Raji (cell line): ENCODE results near the gene TERT.

Experiments used
- POLR2A ChIP-seq: IDR thresholded peaks from 2 replicates; pipeline ENCODE4 v1.6.1; 2011; ENCODE audit warnings: low read depth, low read length, control low read depth; ENCODE audit not compliant: insufficient read depth

Gene TERT

GRCh38 chr5:1240496-1241260 lies 54.2 kb downstream of the TERT start:
- TF ChIP-seq POLR2A: no peak

GRCh38 chr5:1239505-1240251 lies 55.2 kb downstream of the TERT start:
- TF ChIP-seq POLR2A: no peak

DNA sequence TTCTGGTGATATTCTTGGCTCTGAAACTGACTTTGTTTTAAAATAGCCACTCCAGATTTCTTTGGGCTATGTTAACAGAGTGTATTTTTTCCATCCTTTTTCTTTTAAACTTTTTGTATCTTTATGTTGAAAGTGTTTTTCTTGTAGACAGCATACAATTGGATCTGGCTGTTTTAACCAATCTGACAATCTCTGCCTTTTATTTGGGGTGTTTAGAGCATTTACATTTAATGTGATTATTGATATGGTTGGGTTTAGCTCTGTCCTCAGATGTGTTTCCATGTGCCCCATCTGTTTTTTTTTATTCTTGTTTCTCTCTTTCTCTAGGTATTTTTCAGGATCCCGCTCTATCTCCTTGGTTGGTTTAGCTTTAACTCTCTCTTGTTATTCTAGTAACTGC lies 59.0 kb downstream of the TERT start:
- no peak for TF ChIP-seq POLR2A

GRCh38 chr5:1235379-1235778 lies 59.5 kb downstream of the TERT start:
- no peak for TF ChIP-seq POLR2A

DNA sequence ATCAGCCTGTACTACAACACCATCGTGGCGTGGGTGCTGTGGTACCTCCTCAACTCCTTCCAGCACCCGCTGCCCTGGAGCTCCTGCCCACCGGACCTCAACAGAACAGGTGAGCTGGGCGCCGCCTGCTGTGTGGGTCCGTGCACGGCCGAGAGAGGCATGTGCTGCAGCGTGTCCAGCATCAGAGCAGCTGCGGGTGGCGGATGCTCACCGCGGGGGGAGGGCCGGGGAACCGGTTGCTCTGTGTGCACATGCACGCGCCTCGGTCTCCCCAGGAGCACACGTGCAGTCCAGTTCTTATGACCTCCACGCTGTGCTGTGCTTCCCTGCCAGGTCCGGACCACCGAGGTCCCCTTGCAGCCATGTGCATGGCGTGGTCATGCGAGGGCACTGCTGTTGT lies 62.1 kb downstream of the TERT start:
- TF ChIP-seq POLR2A: no peak

- no peak for TF ChIP-seq POLR2A
These were observed 63.4 kb downstream of the TERT start for GRCh38 chr5:1231354-1231905.

DNA sequence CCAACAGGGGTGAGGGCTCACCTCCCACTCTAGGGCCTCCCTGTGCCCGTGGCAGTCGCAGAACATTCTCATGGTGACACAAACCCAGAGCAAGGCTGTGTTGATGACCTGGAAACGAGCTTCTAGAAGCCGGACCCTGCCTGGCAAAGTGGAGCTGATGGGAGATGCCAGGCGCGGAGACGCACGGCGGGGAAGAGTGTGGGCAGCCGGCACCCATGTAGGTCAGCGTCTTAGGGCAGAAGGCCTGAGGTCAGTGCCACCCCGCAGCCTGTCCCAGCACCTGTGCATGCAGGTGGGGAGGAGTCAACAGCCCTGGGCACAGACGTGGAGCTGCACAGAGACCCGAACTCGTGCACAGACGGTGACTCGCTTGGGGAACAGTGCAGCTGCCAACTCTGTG lies 64.3 kb downstream of the TERT start:
- TF ChIP-seq POLR2A: no peak

DNA sequence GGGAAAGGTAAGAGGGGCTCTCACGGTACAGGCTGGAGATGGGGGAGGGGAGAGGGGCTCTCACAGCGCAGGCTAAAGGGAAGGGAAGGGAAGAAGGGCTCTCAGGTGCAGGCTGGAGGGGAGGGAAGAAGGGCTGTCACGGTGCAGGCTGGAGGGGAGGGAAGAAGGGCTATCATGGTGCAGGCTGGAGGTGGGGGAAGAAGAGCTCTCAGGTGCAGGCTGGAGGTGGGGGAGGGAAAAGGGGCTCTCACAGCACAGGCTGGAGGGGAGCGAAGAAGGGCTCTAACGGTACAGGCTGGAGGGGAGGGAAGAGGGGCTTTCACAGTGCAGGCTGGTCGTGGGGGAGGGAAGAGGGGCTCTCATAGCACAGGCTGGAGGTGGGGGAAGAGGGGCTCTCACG lies 65.0 kb downstream of the TERT start:
- no peak for TF ChIP-seq POLR2A

DNA sequence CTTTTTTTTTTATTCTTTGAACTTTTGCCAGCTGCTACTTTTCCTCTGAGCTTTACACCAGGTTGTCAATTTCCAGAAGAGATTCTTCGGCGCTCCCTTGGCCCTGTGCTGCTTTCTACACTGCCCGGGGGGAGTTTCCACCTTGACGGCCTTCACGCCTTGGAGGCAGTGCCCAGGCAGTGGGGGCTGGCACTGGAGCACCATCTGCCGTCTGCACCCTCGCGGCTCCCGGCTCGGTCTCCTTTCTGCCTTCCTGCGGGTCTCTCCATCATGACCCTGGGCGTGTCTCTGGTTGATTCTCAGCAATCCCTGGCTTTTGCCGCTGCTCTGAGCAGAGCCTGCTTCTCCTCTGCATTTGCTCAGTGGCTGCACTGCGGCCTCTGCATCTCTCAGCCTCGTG lies 66.7 kb downstream of the TERT start:
- no peak for TF ChIP-seq POLR2A

- TF ChIP-seq POLR2A: no peak
These were observed 67.2 kb downstream of the TERT start for GRCh38 chr5:1227667-1228066.

GRCh38 chr5:1226839-1227581 lies 67.9 kb downstream of the TERT start:
- no peak for TF ChIP-seq POLR2A

DNA sequence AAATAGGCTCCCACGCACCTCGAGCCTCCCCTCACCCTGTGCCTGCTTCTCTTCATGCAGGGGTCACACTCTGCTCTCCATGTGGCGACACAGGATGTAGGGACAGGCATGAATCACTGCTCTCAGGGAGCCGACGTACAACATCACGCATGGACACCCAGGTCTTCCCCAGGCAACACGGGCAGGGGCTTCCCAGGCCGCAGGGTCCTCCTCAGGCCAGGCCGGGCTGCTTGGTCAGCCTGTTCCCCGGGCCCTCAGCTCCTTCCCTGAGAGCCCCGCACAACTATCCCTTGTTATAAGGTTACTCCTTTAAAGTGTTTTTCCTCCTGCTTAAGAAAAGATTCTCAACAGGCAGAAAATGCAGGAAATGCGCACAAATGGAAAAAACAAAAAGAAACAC lies 68.6 kb downstream of the TERT start:
- TF ChIP-seq POLR2A: no peak

GRCh38 chr5:1225081-1225480 lies 69.8 kb downstream of the TERT start, which contains the start of gene SLC6A18:
SLC6A18 (plus strand) TSS chr5:1225381; CDS start chr5:1225478, 97 bp downstream.
- TF ChIP-seq POLR2A: no peak

DNA sequence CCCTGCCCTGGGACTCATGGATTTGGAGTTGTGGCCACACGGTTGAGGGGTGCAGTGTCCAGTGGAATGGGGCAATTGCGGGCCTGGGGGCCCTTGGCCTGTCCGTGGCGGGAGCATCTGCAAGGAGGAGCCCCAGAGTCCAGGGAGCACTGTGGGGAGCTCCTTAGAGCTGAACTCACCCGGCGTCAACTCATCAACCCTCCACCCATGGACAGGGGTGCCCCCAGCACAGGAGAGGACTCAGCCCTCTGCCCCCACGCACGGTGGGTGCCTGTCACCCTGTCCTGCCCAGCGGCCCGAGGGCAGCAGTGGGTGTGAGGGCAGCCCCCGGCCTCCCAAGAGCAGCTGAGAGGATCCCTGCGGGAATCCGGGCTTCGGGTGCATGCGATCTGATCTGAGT lies 70.2 kb downstream of the TERT start:
- no peak for TF ChIP-seq POLR2A

DNA sequence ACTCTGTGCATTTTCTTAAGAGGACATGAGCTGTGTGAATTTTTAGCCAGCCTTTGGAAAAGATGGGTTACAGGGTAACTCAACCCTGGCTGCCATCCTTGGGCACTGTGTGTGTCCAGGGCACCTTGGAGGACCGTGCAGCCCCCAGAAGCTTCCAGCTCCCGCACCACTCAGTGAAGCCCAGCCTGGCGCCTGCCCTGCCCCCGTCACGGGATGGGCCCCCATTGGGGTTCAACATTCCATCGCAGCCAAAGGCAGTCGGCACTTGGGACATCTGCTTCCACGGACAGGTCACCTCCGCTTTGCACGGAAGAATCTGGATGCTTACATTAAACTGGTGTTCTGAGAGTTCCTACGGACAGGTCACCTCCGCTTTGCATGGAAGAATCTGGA lies 71.6 kb downstream of the TERT start:
- no peak for TF ChIP-seq POLR2A
